Stimulated activated CD4-positive, alpha-beta T cell treated with anti-CD3 and anti-CD28 coated beads, Interleukin-4, amount 100 ng/mL, for 4 hours (primary cell): Measurements from ENCODE around the gene GADD45GIP1.
"Not testable (repeated sequence)": the region's sequence is repeated elsewhere in the genome, so short reads cannot be mapped to it uniquely, and the experiment has no call there.

Source experiments
- DNase-seq, 2 experiments: peaks; one replicate each; pipeline ENCODE4 v3.0.0-alpha.2; 2020

The GADD45GIP1 gene

GRCh38 chr19:12955996-12956395 is 1.0 kb downstream of the GADD45GIP1 start:
- no peak for DNase-seq

- DNase-seq = not testable (repeated sequence)
Measured at GRCh38 chr19:12955575-12955974, 1.4 kb downstream of the GADD45GIP1 start.

- no peak for DNase-seq
Measured at GRCh38 chr19:12954612-12954962, 2.4 kb downstream of the GADD45GIP1 start.

- no peak for DNase-seq
Measured at GRCh38 chr19:12953799-12954611, 3.0 kb downstream of the GADD45GIP1 start.

GRCh38 chr19:12953138-12953798 is 3.8 kb downstream of the GADD45GIP1 start:
- no peak for DNase-seq

GRCh38 chr19:12952488-12953137 is 4.4 kb downstream of the GADD45GIP1 start:
- DNase-seq = no peak

- DNase-seq = not testable (repeated sequence)
Measured at GRCh38 chr19:12952050-12952449, 5.0 kb downstream of the GADD45GIP1 start.

- DNase-seq = no peak
Measured at GRCh38 chr19:12949363-12950283, 7.4 kb downstream of the GADD45GIP1 start.

- no peak for DNase-seq
Measured at GRCh38 chr19:12948612-12949362, 8.2 kb downstream of the GADD45GIP1 start.

- no peak for DNase-seq
Measured at GRCh38 chr19:12947702-12948611, 9.1 kb downstream of the GADD45GIP1 start.

GRCh38 chr19:12946731-12947496 is 10.1 kb downstream of the GADD45GIP1 start:
- no peak for DNase-seq

GRCh38 chr19:12946092-12946721 is 10.8 kb downstream of the GADD45GIP1 start:
- peak; percentile 40 to 57 for DNase-seq

- DNase-seq = peak; percentile 97 to 99
Measured at GRCh38 chr19:12945479-12946091, 11.4 kb downstream of the GADD45GIP1 start, which contains the start of gene RAD23A. Gene RAD23A, plus strand, starts transcription at chr19:12945862. Its CDS starts 87 bp downstream, at chr19:12945949.

- no peak for DNase-seq
Measured at GRCh38 chr19:12944104-12944674, 12.8 kb downstream of the GADD45GIP1 start.

GRCh38 chr19:12943437-12944044 is 13.5 kb downstream of the GADD45GIP1 start:
- no peak for DNase-seq

- no peak for DNase-seq
Measured at GRCh38 chr19:12940897-12941296, 16.1 kb downstream of the GADD45GIP1 start.

GRCh38 chr19:12939975-12940423 is 17.0 kb downstream of the GADD45GIP1 start:
- no peak for DNase-seq
